B cell (primary cell): Measurements from ENCODE around the gene OR6C68. TPM values are rescaled to one million over a fixed set of nuclear protein-coding genes. Genes with fewer than 3 reads are reported as not detected.
"Not testable (repeated sequence)": the region's sequence is repeated elsewhere in the genome, so short reads cannot be mapped to it uniquely, and the experiment has no call there.

Source experiments
- ATAC-seq: fragments of 200-7000 bp; cut with Tn5 transposase; one replicate; pipeline ENCODE4 v1.10.0; 2021; ENCODE audit warnings: low read depth, mild to moderate bottlenecking, moderate number of reproducible peaks, moderate library complexity
- CTCF ChIA-PET: fragments of 350-600 bp; sonication (Branson Sonifier 250); formaldehyde crosslinking; loops from one replicate; lab custom pipeline; 2021; ENCODE audit warnings: antibody characterized with exemption, inconsistent platforms; lab: Charles Lee
- POLR2A ChIA-PET: fragments of 350-600 bp; sonication (Branson Sonifier 250); formaldehyde crosslinking; loops from one replicate; lab custom pipeline; 2021; ENCODE audit warnings: antibody characterized with exemption; lab: Charles Lee
- DNase-seq: peaks from one replicate; pipeline ENCODE4 v3.0.0; 2013
- H2AFZ ChIP-seq: 2 replicates; pipeline ENCODE4 v1.6.1; 2012; ENCODE audit warnings: mild to moderate bottlenecking, low read depth, low read length; ENCODE audit not compliant: insufficient read depth, poor library complexity, severe bottlenecking
- H3K27ac ChIP-seq, 2 donors: 1 replicate in 1 of 2; 2 replicates in 1 of 2; pipeline ENCODE4 v1.5.1; 2012 to 2013; ENCODE audit warnings: low read length in 2 of 2, mild to moderate bottlenecking in 2 of 2, moderate library complexity in 1 of 2
- H3K27me3 ChIP-seq, 4 experiments: fragments of 200-600 bp in 1 of 4; sonication (generic) in 1 of 4; replicated peaks in 1 of 4; 1 replicate in 2 of 4; 2 replicates in 2 of 4; pipeline versions ENCODE4 v1.6.1 to v1.7.0; 2013 to 2016; ENCODE audit warnings: low read length in 3 of 4, mild to moderate bottlenecking in 2 of 4, mixed read lengths in 1 of 4, moderate library complexity in 1 of 4; ENCODE audit not compliant: insufficient read depth in 4 of 4, control insufficient read depth in 3 of 4; ENCODE audit errors: control extremely low read depth in 1 of 4
- H3K36me3 ChIP-seq, 2 experiments: replicated peaks in 1 of 2; 1 replicate in 1 of 2; 2 replicates in 1 of 2; pipeline versions ENCODE4 v1.6.1 to v1.7.1; 2013; ENCODE audit warnings: low read length in 1 of 2; ENCODE audit not compliant: insufficient read depth in 2 of 2, control insufficient read depth in 1 of 2; ENCODE audit errors: control extremely low read depth in 1 of 2, extremely low read depth in 1 of 2
- H3K4me1 ChIP-seq, 2 donors: fragments of 200-600 bp in 1 of 2; sonication (generic) in 1 of 2; 1 replicate in 1 of 2; 2 replicates in 1 of 2; pipeline versions ENCODE4 v1.5.1 to v1.6.1; 2013 to 2017; ENCODE audit warnings: low read length in 2 of 2; ENCODE audit not compliant: control insufficient read depth in 2 of 2, insufficient read depth in 2 of 2
- H3K4me2 ChIP-seq: replicated peaks from 2 replicates; pipeline ENCODE3; 2012; ENCODE audit warnings: mild to moderate bottlenecking, low read depth, low read length; ENCODE audit not compliant: poor library complexity, severe bottlenecking
- H3K4me3 ChIP-seq, 5 experiments: fragments of 200-600 bp in 1 of 5; sonication (generic) in 1 of 5; 1 replicate in 3 of 5; 2 replicates in 2 of 5; pipeline versions ENCODE4 v1.5.1 to v1.7.0; 2011 to 2016; ENCODE audit warnings: low read length in 4 of 5, mild to moderate bottlenecking in 4 of 5, low read depth in 2 of 5, control low read depth in 1 of 5, moderate library complexity in 1 of 5; ENCODE audit not compliant: insufficient read depth in 1 of 5; ENCODE audit errors: control extremely low read depth in 1 of 5, extremely low read depth in 1 of 5
- H3K79me2 ChIP-seq: fragments of 200-600 bp; sonication (generic); one replicate; pipeline ENCODE4 v1.6.0; 2016; ENCODE audit warnings: low read length; ENCODE audit not compliant: control insufficient read depth, insufficient read depth
- H3K9ac ChIP-seq: fragments of 200-600 bp; sonication (generic); 2 replicates; pipeline ENCODE4 v1.6.1; 2017; ENCODE audit warnings: mild to moderate bottlenecking, low read length, moderate library complexity
- H3K9me3 ChIP-seq, 3 donors: one replicate each; pipeline versions ENCODE4 v1.6.1 to v1.7.1; 2013; ENCODE audit warnings: low read length in 2 of 3; ENCODE audit not compliant: control insufficient read depth in 2 of 3, insufficient read depth in 1 of 3; ENCODE audit errors: control extremely low read depth in 1 of 3
- H4K20me1 ChIP-seq: 2 replicates; pipeline ENCODE4 v1.6.0; 2012; ENCODE audit warnings: mild to moderate bottlenecking, low read length; ENCODE audit not compliant: insufficient read depth, control insufficient read depth, poor library complexity, severe bottlenecking
- H3K27ac Mint-ChIP-seq: one replicate; pipeline ENCODE4 v1.8.0; 2021; ENCODE audit warnings: mixed read lengths
- H3K27me3 Mint-ChIP-seq: one replicate; pipeline ENCODE4 v1.8.0; 2021; ENCODE audit warnings: mixed read lengths
- H3K4me1 Mint-ChIP-seq: one replicate; pipeline ENCODE4 v1.8.0; 2021; ENCODE audit warnings: mixed read lengths
- H3K4me3 Mint-ChIP-seq: one replicate; pipeline ENCODE4 v1.8.0; 2021; ENCODE audit warnings: mixed read lengths
- H3K9me3 Mint-ChIP-seq: one replicate; pipeline ENCODE4 v1.8.0; 2022; ENCODE audit warnings: mixed read lengths; ENCODE audit not compliant: insufficient read depth
- CTCF ChIP-seq: fragments of 200-600 bp; IDR thresholded peaks from one replicate; pipeline ENCODE4 v1.8.0; 2022; ENCODE audit warnings: antibody characterized with exemption, mild to moderate bottlenecking
- EZH2 ChIP-seq: IDR thresholded peaks from 2 replicates; pipeline ENCODE4 v1.6.1; 2012; ENCODE audit warnings: borderline replicate concordance, low read depth, mild to moderate bottlenecking, moderate library complexity, low read length; ENCODE audit not compliant: insufficient read depth, poor library complexity, severe bottlenecking
- WGBS: methylation state at CpG from one replicate; pipeline ENCODE4 v1.1.5; 2013; ENCODE audit warnings: missing lambda C conversion rate; ENCODE audit not compliant: insufficient coverage; 5-methylcytosine and 5-hydroxymethylcytosine counted together
- intact Hi-C: fragments of 100-400 bp; cut with micrococcal nuclease; formaldehyde crosslinking; loops from one replicate; pipeline ENCODE4 v1.10.0; 2022
- polyA plus RNA-seq: library from polyadenylated mRNA; depleted of rRNA; stranded (reverse); fragments of >200 nt; gene quantifications from 2 replicates; pipeline ENCODE4 v1.2.3, GENCODE V29; 2012
- total RNA-seq, 2 donors: library from RNA; stranded (reverse); fragments of 120-200 nt in 1 of 2; gene quantifications; 1 replicate in 1 of 2; 2 replicates in 1 of 2; pipeline versions ENCODE4 v1.2.3 to v1.2.4, GENCODE V29; 2013 to 2022

Gene OR6C68
- total and polyA plus RNA-seq, 2 donors (not counting 1 experiment from before 2014, with no cell fraction given), result not detected

GRCh38 chr12:55470088-55470829, 21.9 kb upstream of the OR6C68 start, which contains the start of gene OR6C70:
Gene OR6C70, minus strand, starts transcription at chr12:55470138. Its CDS starts 0 bp downstream, at chr12:55470138.
- peak within 1 kb of the TSS; percentile 10 for H3K4me3 Mint-ChIP-seq
- H3K4me2 ChIP-seq, result no peak within 1 kb of the TSS
- no peaks in the 10 kb centered on the region for H3K27me3 ChIP-seq
- intact Hi-C loops, result no loop called here
- peaks cover 36% of the 10 kb centered on the region for H3K4me1 Mint-ChIP-seq
- no peaks in the 10 kb centered on the region for H3K36me3 ChIP-seq
- no peaks in the 10 kb centered on the region for H3K79me2 ChIP-seq
- peaks cover 0 to 1% (median 0%) of the 10 kb centered on the region in 3 donors for H3K9me3 ChIP-seq
- H3K4me1 ChIP-seq, result peaks cover 16 to 33% of the 10 kb centered on the region in 2 donors
- no peak for ATAC-seq
- no peak for DNase-seq
- no peak within 1 kb of the TSS for H3K9ac ChIP-seq
- no peak within 1 kb of the TSS for H3K27ac ChIP-seq
- no peak within 1 kb of the TSS for H2AFZ ChIP-seq
- CTCF ChIA-PET, result no interaction called here
- H3K9me3 Mint-ChIP-seq, result no peaks in the 10 kb centered on the region
- H3K27me3 Mint-ChIP-seq, result no peaks in the 10 kb centered on the region
- no CpG with 5 or more reads among the region's 3 CpGs for WGBS
- POLR2A ChIA-PET, result no interaction called here
- TF ChIP-seq EZH2 (no peak), CTCF (no peak)
- no peak within 1 kb of the TSS for H3K4me3 ChIP-seq
- H3K27ac Mint-ChIP-seq, result no peak within 1 kb of the TSS
- H4K20me1 ChIP-seq, result no peaks in the 10 kb centered on the region

GRCh38 chr12:55472264-55472663, 19.9 kb upstream of the OR6C68 start:
- peaks cover 26% of the 10 kb centered on the region for H3K4me1 Mint-ChIP-seq
- H3K4me3 Mint-ChIP-seq, result no peak overlapping the region
- H3K79me2 ChIP-seq, result no peaks in the 10 kb centered on the region
- no peak for DNase-seq
- H3K9me3 Mint-ChIP-seq, result no peaks in the 10 kb centered on the region
- H3K27ac ChIP-seq, result no peak overlapping the region
- peaks cover 8 to 25% of the 10 kb centered on the region in 2 donors for H3K4me1 ChIP-seq
- ChIA-PET POLR2A (no interaction called here), CTCF (no interaction called here)
- no peak overlapping the region for H2AFZ ChIP-seq
- ATAC-seq, result no peak
- H3K27me3 Mint-ChIP-seq, result no peaks in the 10 kb centered on the region
- no peaks in the 10 kb centered on the region for H3K36me3 ChIP-seq
- no peak overlapping the region for H3K4me3 ChIP-seq
- no peak overlapping the region for H3K27ac Mint-ChIP-seq
- H3K9ac ChIP-seq, result no peak overlapping the region
- no peak for TF ChIP-seq EZH2
- no peak for TF ChIP-seq CTCF
- no peak overlapping the region for H3K4me2 ChIP-seq
- WGBS, result no CpG with 5 or more reads among the region's 1 CpG
- H3K9me3 ChIP-seq, result peaks cover 0 to 1% (median 0%) of the 10 kb centered on the region in 3 donors
- no peaks in the 10 kb centered on the region for H4K20me1 ChIP-seq
- intact Hi-C loops, result no loop called here
- H3K27me3 ChIP-seq, result no peaks in the 10 kb centered on the region

GRCh38 chr12:55479136-55479535, 13.0 kb upstream of the OR6C68 start:
- H3K27ac ChIP-seq, H3K79me2 ChIP-seq, H3K4me2 ChIP-seq, H3K9ac ChIP-seq, DNase-seq, H2AFZ ChIP-seq, H3K9me3 Mint-ChIP-seq, POLR2A ChIA-PET, H3K4me3 ChIP-seq, H3K27me3 ChIP-seq, H3K4me1 Mint-ChIP-seq, H3K27me3 Mint-ChIP-seq, CTCF ChIA-PET, H3K4me1 ChIP-seq, H4K20me1 ChIP-seq, ATAC-seq, H3K9me3 ChIP-seq, intact Hi-C loops, H3K27ac Mint-ChIP-seq, H3K4me3 Mint-ChIP-seq, H3K36me3 ChIP-seq: not testable (repeated sequence)
- 90% methylated on average over 2 of the region's 29 CpGs for WGBS
